EH (cell line): ENCODE measurements around the gene LAMC1.
A peak's percentile ranks its signal among the peaks of the same experiment; 100 is the strongest.
"Not testable (repeated sequence)": the region's sequence is repeated elsewhere in the genome, so short reads cannot be mapped to it uniquely, and the experiment has no call there.

ENCODE experiments used
- DNase-seq: peaks from one replicate; pipeline ENCODE4 v3.0.0-alpha.2; 2015; ENCODE audit warnings: low read depth

Gene LAMC1

DNA sequence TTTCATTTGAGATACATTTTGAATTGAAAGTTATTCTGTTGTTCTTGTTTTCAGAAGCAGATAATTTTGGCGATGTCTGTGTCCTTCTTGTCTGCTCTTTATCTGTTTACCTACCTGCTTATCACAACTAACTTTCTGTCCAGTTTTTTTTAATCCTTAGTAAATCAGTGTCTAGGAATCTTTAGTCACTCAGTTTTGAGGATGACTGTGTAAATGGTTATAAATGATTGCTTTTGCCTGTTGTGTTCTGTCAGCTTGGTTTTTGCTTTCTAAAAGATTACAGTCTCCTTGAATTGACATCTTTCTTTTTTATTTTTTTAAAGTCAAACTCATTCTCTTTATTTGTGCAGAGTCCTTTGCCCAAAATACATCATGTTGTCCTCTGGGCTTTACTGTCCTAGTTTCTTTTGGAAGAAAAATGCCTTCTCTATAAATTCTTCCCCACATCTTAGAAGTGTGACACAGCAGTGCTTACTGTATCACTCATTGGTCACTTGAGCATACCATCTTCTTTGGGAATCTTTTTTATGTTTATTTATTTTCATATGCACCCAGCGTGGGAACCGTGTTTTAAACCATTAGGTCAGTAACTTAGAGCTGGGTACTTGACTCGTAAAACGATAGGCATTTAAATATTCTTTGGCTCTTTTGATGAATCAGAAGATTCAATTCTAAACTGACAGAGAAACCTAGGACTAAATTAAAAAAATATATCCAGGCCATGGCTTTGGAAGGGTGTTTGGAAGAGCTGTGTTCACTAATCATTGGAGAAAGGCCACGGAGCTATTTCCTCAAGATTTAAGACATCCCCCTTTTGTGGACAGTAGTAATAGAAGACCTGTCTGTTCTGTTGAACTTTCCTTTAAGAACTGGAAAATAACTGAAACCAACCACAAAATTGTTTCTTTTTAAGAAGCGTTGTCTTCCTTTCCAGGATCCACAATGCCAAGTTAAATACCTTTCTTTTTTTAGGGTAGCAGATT is 20.9 kb downstream of the LAMC1 start:
- DNase-seq = peak; percentile 99

- no peak for DNase-seq
These were observed 21.9 kb downstream of the LAMC1 start for GRCh38 chr1:183044893-183045649.

- DNase-seq = no peak
These were observed 25.2 kb downstream of the LAMC1 start for GRCh38 chr1:183048087-183049085.

DNA sequence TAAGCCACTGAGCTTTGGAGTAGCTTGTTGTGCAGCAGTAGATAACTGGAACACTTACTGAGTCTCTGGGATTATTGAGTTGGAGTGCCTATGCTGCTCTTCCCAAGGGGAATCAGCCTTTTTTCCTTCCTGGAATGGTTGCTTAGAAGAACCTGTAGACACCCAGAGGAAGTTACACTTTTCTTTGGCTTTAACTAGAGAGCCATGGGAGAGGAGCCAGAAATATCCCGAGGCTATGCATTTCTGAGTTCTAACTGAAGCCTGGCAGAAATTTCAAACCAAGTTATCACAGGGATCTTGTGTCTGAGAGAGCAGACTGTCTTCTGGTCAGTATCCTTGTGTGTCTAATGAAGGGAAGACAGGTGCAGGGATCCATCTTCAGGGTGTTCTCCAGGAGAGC is 28.3 kb downstream of the LAMC1 start:
- DNase-seq = peak; percentile 72

GRCh38 chr1:183052861-183053260 is 29.6 kb downstream of the LAMC1 start:
- DNase-seq = no peak

DNA sequence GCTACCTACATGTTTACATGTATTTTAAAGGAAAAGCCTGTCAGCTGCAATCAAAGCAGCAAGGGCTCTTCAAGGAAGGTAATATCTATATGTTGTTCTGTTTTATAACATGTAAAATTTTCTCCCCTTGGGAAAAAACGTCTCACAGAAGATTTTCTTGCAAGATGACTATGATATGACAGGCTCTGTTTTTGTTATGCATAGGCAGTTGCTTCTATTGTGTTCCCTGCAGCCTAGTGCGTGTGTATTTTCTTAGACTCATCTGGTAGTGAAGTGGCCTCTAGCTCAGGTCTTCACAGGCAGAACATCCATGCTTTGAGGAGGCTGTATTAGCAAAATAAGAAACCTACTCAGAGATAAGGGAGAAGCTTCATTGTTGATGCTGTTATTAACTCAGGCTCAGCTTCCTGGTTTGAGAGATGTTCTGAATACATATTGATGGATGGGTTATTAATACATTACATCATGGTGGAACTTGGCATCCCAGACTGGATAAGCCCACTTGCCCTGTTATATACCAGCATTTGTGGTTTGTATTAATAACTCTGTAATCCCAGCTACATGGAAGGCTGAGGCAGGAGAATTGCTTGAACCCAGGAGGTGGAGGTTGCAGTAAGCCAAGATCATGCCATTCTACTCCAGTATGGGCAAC is 35.8 kb downstream of the LAMC1 start:
- no peak for DNase-seq

DNA sequence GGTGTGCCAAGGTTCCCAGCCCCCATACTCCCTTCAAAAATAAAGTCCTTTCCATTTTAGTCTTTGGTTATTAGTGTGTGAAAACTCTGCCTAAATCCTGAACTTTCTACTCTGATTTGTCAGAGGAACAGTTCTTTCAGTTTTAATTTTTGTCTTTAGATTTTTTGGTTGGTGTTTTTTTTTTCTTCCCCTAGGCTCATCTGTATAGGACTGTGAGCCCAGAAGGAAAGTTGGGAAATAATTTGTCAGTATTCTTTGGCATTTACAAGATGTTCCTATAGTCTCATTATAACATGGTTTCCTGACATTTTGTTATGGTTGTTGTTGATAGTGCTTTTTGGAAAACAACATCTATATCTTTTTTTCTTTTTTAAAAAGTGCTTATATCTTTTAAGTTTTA is 38.0 kb downstream of the LAMC1 start:
- peak; percentile 37 for DNase-seq

DNA sequence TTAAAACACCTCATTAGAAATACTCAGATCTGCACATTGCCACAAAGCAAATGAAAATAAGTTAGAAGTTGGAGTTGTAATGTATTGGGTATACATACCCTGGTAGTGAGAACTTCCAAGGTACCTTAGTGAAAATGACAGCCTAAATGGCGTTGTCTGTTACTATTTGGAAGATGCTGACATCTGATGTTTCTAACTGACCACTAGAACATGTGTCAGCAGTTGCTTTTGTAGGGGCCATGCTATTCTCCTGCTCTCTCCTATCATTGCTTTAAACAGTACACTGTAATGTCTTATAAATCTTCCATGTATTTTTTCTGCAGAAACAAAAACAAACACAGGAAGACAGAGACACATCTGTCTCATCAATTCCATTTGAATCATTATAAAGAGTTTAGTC is 40.1 kb downstream of the LAMC1 start:
- peak; percentile 35 for DNase-seq

DNA sequence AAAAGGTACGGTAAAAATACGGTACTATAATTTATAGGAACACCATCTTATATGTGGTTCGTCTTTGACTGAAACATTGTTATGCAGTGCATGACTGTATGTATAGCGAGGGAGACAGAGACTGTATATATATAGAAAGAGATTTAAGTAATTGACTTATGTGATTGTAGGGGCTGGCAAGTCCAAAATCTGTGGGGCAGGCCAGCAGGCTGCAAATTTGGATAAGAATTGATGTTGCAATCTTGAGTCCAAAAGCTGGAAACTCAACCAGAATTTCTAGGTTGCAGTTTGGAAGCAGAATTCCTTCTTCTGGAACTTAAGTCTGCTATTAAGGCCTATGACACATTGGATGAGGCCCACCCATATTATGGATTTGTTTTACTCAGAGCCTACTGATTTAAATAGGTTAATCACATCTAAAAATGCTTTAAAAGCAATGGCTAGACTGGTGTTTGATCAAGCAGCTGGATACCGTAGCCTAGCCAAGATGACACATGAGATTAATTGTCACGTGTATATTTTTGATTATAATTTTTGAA is 42.0 kb downstream of the LAMC1 start:
- peak; percentile 10 for DNase-seq

DNA sequence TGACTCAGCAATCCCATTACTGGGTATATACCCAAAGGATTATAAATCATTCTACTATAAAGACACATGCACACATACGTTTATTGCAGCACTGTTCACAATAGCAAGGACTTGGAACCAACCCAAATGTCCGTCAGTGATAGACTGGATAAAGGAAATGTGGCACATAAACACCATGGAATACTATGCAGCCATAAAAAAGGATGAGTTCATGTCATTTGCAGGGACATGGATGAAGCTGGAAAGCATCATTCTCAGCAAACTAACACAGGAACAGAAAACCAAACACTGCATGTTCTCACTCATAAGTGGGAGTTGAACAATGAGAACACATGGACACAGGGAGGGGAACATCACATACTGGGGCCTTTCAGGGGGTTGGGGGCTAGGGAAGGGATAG is 43.2 kb downstream of the LAMC1 start:
- DNase-seq = not testable (repeated sequence)

DNA sequence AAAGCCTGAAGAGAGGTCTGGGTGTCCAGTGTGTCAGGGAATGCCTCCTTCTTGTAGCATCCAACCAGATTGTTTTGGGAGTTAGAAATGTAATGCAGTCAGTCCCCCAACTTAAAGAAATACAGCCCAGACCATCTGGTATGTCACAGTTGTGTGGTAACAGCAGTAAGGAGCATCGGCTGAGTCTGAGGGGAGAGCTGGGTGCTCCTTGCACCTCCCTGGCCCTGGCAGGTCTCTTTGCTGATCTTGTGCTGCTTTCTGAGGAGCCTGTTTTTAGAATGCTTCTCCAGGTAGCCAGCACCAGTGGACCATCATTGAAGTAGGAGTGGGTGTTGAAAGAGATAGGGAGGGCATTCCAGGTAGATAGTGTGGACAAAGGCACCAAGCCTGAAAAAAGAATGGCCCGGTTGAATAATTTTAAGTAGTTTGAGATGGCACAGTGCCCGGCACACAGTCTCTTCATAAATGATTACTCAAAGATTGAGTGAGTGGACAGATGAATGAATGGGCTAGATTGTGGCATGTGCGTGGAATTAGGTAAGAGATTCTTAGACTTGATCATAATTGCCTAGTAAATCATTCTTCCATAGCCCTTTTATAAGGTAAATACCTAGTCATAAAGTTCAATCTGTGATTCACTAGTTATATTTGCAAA is 46.5 kb downstream of the LAMC1 start:
- peak; percentile 40 for DNase-seq

DNA sequence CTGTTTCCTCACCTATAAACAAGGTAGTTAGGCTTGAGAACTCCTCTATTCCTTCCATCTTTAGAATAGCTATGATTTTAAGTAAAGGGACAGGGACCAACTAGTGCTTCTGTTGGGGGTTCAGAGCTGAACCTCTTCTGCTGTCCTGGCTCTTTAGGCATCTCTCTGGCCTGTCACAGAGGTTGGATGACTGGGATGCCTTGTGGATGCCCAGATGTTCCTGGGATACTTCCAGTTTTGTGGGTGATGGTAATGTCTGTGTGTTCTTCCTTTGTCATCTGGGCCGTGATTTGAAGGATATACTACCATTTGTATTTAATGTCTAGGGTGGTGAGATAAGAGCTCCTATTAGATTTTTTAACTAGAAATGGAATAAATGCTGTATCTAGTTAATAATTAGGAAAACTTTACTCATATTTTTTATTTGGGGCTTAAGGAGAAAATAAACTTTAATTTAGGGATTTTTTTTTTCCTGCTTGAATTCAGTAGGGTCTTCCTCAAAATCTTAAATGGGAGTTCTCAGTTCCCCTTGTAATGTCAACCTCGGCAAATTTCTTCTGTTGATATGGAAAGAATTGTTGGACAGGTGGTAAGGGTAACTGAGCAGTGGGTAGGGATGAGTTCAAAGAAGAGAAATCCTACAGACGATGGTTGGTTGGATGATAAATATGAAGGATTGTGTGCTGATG is 47.2 kb downstream of the LAMC1 start:
- no peak for DNase-seq

DNA sequence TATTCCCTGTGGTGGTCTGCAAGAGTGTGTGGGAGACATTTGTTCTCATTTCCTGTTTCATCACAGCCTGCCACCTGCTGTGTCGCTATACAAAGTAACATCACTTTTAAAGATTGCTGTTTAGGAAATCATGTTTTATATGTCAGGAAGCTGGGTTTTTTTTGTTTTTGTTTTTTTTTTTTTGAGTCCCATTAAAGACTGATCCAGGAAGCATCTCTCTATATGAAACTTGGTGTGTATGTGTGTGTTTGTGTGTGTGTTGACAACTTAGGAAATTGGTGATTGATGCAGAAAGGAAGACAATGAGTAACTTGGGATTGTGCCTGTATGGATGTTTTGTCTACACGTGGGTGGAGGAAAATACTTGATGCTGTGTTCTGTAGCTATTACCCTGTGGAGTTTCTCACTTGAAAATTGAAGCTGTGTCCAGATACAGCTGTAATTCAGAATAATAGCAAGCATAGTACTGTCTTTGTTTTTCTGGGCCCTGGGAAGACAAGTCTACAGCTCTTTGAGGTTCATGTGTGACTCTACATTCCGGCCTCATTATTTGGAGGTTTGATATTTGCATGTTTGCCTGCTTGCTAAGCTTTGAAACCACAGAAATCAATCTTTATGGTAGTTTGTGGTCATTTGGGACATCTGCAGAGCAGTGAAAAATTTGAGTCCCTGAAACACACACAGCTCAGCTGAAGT is 47.9 kb downstream of the LAMC1 start:
- DNase-seq = peak; percentile 94

- not testable (repeated sequence) for DNase-seq
These were observed 49.4 kb downstream of the LAMC1 start for GRCh38 chr1:183072595-183072994.

DNA sequence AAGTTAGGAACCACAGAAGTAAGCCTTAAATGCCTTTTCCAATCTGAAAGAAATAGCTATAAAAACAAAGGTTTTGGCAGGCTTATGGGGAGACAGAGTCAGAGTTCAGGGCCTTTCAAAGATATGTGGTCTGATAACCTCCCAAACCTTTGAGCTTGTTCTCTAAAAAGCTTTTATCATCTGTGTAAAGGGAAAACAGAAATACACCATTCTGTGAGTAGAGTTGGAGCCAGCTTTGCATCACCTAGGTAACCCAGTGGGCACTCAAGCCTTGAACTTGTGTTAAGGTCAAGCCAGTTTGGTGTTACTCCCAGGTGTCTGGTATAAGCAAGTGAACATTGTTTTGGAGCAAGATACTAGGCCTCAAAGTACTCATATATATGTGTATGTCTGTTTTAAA is 50.1 kb downstream of the LAMC1 start:
- DNase-seq = no peak

DNA sequence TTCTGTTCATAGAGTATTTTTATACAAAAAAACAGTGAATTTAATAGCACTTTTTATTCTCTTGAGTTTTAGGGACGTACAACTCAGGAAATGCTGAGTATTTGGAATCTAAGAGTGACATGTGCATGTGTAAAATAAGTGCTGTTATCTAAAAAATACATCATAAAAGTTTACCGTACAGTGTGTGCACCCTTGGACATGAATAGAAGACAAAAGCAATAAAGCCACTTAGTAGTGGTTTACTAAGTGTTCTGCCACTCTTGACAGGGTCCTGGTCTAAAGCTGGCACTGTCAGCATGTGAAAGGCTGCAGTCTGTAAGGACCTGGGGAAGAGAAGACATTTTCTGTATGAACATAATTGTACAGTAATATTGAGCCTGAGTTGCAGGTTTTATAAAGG is 51.0 kb downstream of the LAMC1 start:
- no peak for DNase-seq

DNA sequence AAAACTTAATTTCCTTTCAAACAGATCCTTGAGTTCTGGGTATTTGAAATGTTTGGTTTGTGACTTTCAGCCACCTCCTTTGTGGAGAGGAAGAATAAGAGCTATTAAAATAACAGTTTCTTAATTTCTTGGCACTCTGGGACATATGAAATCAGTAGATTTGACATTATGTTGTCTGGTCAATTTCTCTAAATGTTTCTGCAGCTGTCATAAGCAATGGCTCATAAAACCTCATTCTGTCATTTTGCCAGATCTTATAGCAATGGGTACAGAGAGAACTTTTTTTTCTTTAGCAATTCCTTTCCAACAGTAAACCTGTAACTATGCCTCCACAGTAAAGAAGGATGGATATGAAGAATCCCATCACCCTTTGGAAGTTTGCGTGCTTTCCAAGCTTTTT is 52.6 kb downstream of the LAMC1 start:
- no peak for DNase-seq

GRCh38 chr1:183077097-183077496 is 53.9 kb downstream of the LAMC1 start:
- DNase-seq = no peak

GRCh38 chr1:183079712-183080388 is 56.6 kb downstream of the LAMC1 start:
- DNase-seq = peak; percentile 52
